ENCODE data around the gene MED27.
"Not testable (repeated sequence)": the region's sequence is repeated elsewhere in the genome, so short reads cannot be mapped to it uniquely, and the experiment has no call there.

MED27 gene

GRCh38 chr9:131937451-131937850, 142.2 kb downstream of the MED27 start:
- DNase-seq, result no peak

- no peak for DNase-seq
Observed at GRCh38 chr9:131936929-131937328, 142.7 kb downstream of the MED27 start.

- no peak for DNase-seq
Observed at GRCh38 chr9:131934673-131935072, 145.0 kb downstream of the MED27 start.

GRCh38 chr9:131927091-131927490, 152.6 kb downstream of the MED27 start:
- no peak for DNase-seq

- peak in 1 of 58 donors; percentile 13 for DNase-seq
Observed at GRCh38 chr9:131926360-131926922, 153.2 kb downstream of the MED27 start.

- no peak for DNase-seq
Observed at GRCh38 chr9:131925677-131926177, 153.9 kb downstream of the MED27 start.

GRCh38 chr9:131923766-131924165, 155.9 kb downstream of the MED27 start:
- no peak for DNase-seq

- DNase-seq, result no peak
Observed at GRCh38 chr9:131923132-131923671, 156.5 kb downstream of the MED27 start.

- DNase-seq, result not testable (repeated sequence)
Observed at GRCh38 chr9:131921635-131922034, 158.0 kb downstream of the MED27 start.

GRCh38 chr9:131919216-131919615, 160.5 kb downstream of the MED27 start:
- DNase-seq, result no peak

- no peak for DNase-seq
Observed at GRCh38 chr9:131918481-131918880, 161.2 kb downstream of the MED27 start.

GRCh38 chr9:131917009-131917408, 162.7 kb downstream of the MED27 start:
- DNase-seq, result no peak

- DNase-seq, result no peak
Observed at GRCh38 chr9:131915181-131915580, 164.5 kb downstream of the MED27 start.

GRCh38 chr9:131912671-131913070, 167.0 kb downstream of the MED27 start:
- no peak for DNase-seq

- no peak for DNase-seq
Observed at GRCh38 chr9:131912069-131912468, 167.6 kb downstream of the MED27 start.

- DNase-seq, result no peak
Observed at GRCh38 chr9:131910572-131910971, 169.1 kb downstream of the MED27 start.

GRCh38 chr9:131905144-131905543, 174.5 kb downstream of the MED27 start:
- DNase-seq, result no peak

GRCh38 chr9:131899296-131900228, 180.1 kb downstream of the MED27 start:
- DNase-seq, result no peak

GRCh38 chr9:131892902-131893500, 186.7 kb downstream of the MED27 start:
- DNase-seq, result no peak

GRCh38 chr9:131892162-131892707, 187.4 kb downstream of the MED27 start:
- no peak for DNase-seq

GRCh38 chr9:131891598-131891997, 188.1 kb downstream of the MED27 start:
- no peak for DNase-seq

Measured in anterior cingulate cortex (tissue), 58 donors.